Stimulated activated naive CD8-positive, alpha-beta T cell treated with anti-CD3 and anti-CD28 coated beads, Interleukin-15, amount 100 ng/mL, for 72 hours (primary cell): Measurements from ENCODE around the gene AGTR1.
"Not testable (repeated sequence)": the region's sequence is repeated elsewhere in the genome, so short reads cannot be mapped to it uniquely, and the experiment has no call there.

Source experiments
- ATAC-seq: fragments of 150-1000 bp; cut with Tn5 transposase; 2 replicates; pipeline ENCODE4 v1.10.0; 2021; ENCODE audit warnings: mild to moderate bottlenecking, moderate library complexity
- DNase-seq, 2 donors: peaks; one replicate each; pipeline ENCODE4 v3.0.0; 2021 to 2022
- H3K27ac Mint-ChIP-seq, 2 donors: one replicate each; pipeline ENCODE4 v1.8.0; 2022; ENCODE audit warnings: mild to moderate bottlenecking in 2 of 2, mixed read lengths in 2 of 2, moderate library complexity in 2 of 2
- H3K27me3 Mint-ChIP-seq: one replicate; pipeline ENCODE4 v1.8.0; 2022; ENCODE audit warnings: mixed read lengths
- H3K4me1 Mint-ChIP-seq: one replicate; pipeline ENCODE4 v1.8.0; 2022; ENCODE audit warnings: mild to moderate bottlenecking, mixed read lengths
- H3K4me3 Mint-ChIP-seq, 2 donors: one replicate each; pipeline ENCODE4 v1.8.0; 2022; ENCODE audit warnings: mild to moderate bottlenecking in 2 of 2, mixed read lengths in 2 of 2, moderate library complexity in 1 of 2
- H3K9me3 Mint-ChIP-seq, 2 donors: one replicate each; pipeline ENCODE4 v1.8.0; 2022; ENCODE audit warnings: mixed read lengths in 2 of 2

AGTR1 gene

GRCh38 chr3:148772361-148772760 is 74.7 kb downstream of the AGTR1 start:
- no peak overlapping the region for H3K27ac Mint-ChIP-seq
- no peaks in the 10 kb centered on the region for H3K27me3 Mint-ChIP-seq
- peaks cover 0 to 22% of the 10 kb centered on the region in 2 donors for H3K9me3 Mint-ChIP-seq
- no peak for DNase-seq
- no peak overlapping the region for H3K4me3 Mint-ChIP-seq
- no peaks in the 10 kb centered on the region for H3K4me1 Mint-ChIP-seq
- ATAC-seq, result no peak

- H3K9me3 Mint-ChIP-seq, result peaks cover 0 to 22% of the 10 kb centered on the region in 2 donors
- DNase-seq (no peak), ATAC-seq (no peak)
- H3K4me3 Mint-ChIP-seq, result no peak overlapping the region
- H3K27ac Mint-ChIP-seq, result no peak overlapping the region
- no peaks in the 10 kb centered on the region for H3K27me3 Mint-ChIP-seq
- H3K4me1 Mint-ChIP-seq, result no peaks in the 10 kb centered on the region
Observed at GRCh38 chr3:148772835-148773234, 75.1 kb downstream of the AGTR1 start.

- H3K9me3 Mint-ChIP-seq, result peaks cover 0 to 22% of the 10 kb centered on the region in 2 donors
- H3K4me1 Mint-ChIP-seq, result no peaks in the 10 kb centered on the region
- no peak overlapping the region for H3K4me3 Mint-ChIP-seq
- no peak overlapping the region for H3K27ac Mint-ChIP-seq
- DNase-seq, result no peak
- ATAC-seq, result no peak
- no peaks in the 10 kb centered on the region for H3K27me3 Mint-ChIP-seq
Observed at GRCh38 chr3:148773805-148774204, 76.1 kb downstream of the AGTR1 start.

- no peak for ATAC-seq
- Mint-ChIP-seq H3K9me3 (peaks cover 5 to 7% of the 10 kb centered on the region in 2 donors), H3K27ac (no peak overlapping the region), H3K4me3 (no peak overlapping the region), H3K27me3 (no peaks in the 10 kb centered on the region), H3K4me1 (no peaks in the 10 kb centered on the region)
- DNase-seq, result no peak
Observed at GRCh38 chr3:148778926-148779325, 81.2 kb downstream of the AGTR1 start.

- H3K27me3 Mint-ChIP-seq, H3K9me3 Mint-ChIP-seq, H3K4me1 Mint-ChIP-seq, H3K27ac Mint-ChIP-seq, H3K4me3 Mint-ChIP-seq, DNase-seq, ATAC-seq: not testable (repeated sequence)
Observed at GRCh38 chr3:148785026-148785425, 87.3 kb downstream of the AGTR1 start.

- not testable (repeated sequence) for H3K4me1 Mint-ChIP-seq, H3K27ac Mint-ChIP-seq, ATAC-seq, H3K9me3 Mint-ChIP-seq, DNase-seq, H3K4me3 Mint-ChIP-seq, H3K27me3 Mint-ChIP-seq
Observed at GRCh38 chr3:148786159-148786558, 88.5 kb downstream of the AGTR1 start.

- no peaks in the 10 kb centered on the region for H3K4me1 Mint-ChIP-seq
- H3K27me3 Mint-ChIP-seq, result no peaks in the 10 kb centered on the region
- ATAC-seq, result no peak
- H3K27ac Mint-ChIP-seq, result no peak overlapping the region
- DNase-seq, result no peak
- H3K4me3 Mint-ChIP-seq, result no peak overlapping the region
- no peaks in the 10 kb centered on the region for H3K9me3 Mint-ChIP-seq
Observed at GRCh38 chr3:148789146-148789545, 91.4 kb downstream of the AGTR1 start.

GRCh38 chr3:148789906-148790305 is 92.2 kb downstream of the AGTR1 start:
- H3K27me3 Mint-ChIP-seq, result no peaks in the 10 kb centered on the region
- no peak overlapping the region for H3K27ac Mint-ChIP-seq
- DNase-seq (no peak), ATAC-seq (no peak)
- no peak overlapping the region for H3K4me3 Mint-ChIP-seq
- H3K4me1 Mint-ChIP-seq, result no peaks in the 10 kb centered on the region
- H3K9me3 Mint-ChIP-seq, result no peaks in the 10 kb centered on the region

- Mint-ChIP-seq H3K4me1 (no peaks in the 10 kb centered on the region), H3K27ac (no peak overlapping the region), H3K9me3 (no peaks in the 10 kb centered on the region), H3K27me3 (no peaks in the 10 kb centered on the region), H3K4me3 (no peak overlapping the region)
- DNase-seq (no peak), ATAC-seq (no peak)
Observed at GRCh38 chr3:148790370-148790769, 92.7 kb downstream of the AGTR1 start.

GRCh38 chr3:148790851-148791735 is 93.4 kb downstream of the AGTR1 start:
- ATAC-seq (no peak), DNase-seq (no peak)
- Mint-ChIP-seq H3K4me1 (no peaks in the 10 kb centered on the region), H3K27ac (no peak overlapping the region), H3K27me3 (no peaks in the 10 kb centered on the region), H3K4me3 (no peak overlapping the region), H3K9me3 (no peaks in the 10 kb centered on the region)

GRCh38 chr3:148791920-148792319 is 94.2 kb downstream of the AGTR1 start:
- DNase-seq, result no peak
- H3K4me1 Mint-ChIP-seq, result no peaks in the 10 kb centered on the region
- no peaks in the 10 kb centered on the region for H3K27me3 Mint-ChIP-seq
- ATAC-seq, result no peak
- no peak overlapping the region for H3K4me3 Mint-ChIP-seq
- no peaks in the 10 kb centered on the region for H3K9me3 Mint-ChIP-seq
- H3K27ac Mint-ChIP-seq, result no peak overlapping the region

GRCh38 chr3:148792516-148792915 is 94.8 kb downstream of the AGTR1 start:
- Mint-ChIP-seq H3K9me3 (no peaks in the 10 kb centered on the region), H3K27me3 (no peaks in the 10 kb centered on the region), H3K4me3 (no peak overlapping the region), H3K27ac (no peak overlapping the region), H3K4me1 (no peaks in the 10 kb centered on the region)
- DNase-seq (no peak), ATAC-seq (no peak)
